KMS-11 (cell line): ENCODE measurements around the gene MCCC1.

ENCODE experiments used
- H2AFZ ChIP-seq: fragments of 200-600 bp; sonication (generic); 2 replicates; pipeline ENCODE4 v1.6.1; 2016; ENCODE audit warnings: antibody characterized with exemption, mixed run types, low read depth
- H3K27ac ChIP-seq: fragments of 200-600 bp; sonication (generic); 2 replicates; pipeline ENCODE4 v1.6.1; 2016; ENCODE audit warnings: mild to moderate bottlenecking, mixed run types
- H3K27me3 ChIP-seq: fragments of 200-600 bp; sonication (generic); 2 replicates; pipeline ENCODE4 v1.6.1; 2017; ENCODE audit warnings: mild to moderate bottlenecking, low read depth, mixed run types, moderate library complexity; ENCODE audit not compliant: insufficient read depth
- H3K36me3 ChIP-seq: fragments of 200-600 bp; sonication (generic); 2 replicates; pipeline ENCODE4 v1.6.1; 2017; ENCODE audit warnings: mild to moderate bottlenecking, mixed run types; ENCODE audit not compliant: insufficient read depth
- H3K4me1 ChIP-seq: fragments of 200-600 bp; sonication (generic); 2 replicates; pipeline ENCODE4 v1.6.1; 2016; ENCODE audit warnings: mild to moderate bottlenecking, low read depth, mixed run types; ENCODE audit not compliant: poor library complexity, severe bottlenecking
- H3K4me2 ChIP-seq: fragments of 200-600 bp; sonication (generic); 2 replicates; pipeline ENCODE4 v1.7.0; 2016; ENCODE audit warnings: mild to moderate bottlenecking, mixed run types
- H3K4me3 ChIP-seq: fragments of 200-600 bp; sonication (generic); IDR thresholded peaks from 2 replicates; pipeline ENCODE4 v1.6.1; 2017; ENCODE audit warnings: low read depth, low read length, mixed read lengths; ENCODE audit not compliant: insufficient read depth
- H3K79me2 ChIP-seq: fragments of 200-600 bp; sonication (generic); 2 replicates; pipeline ENCODE4 v1.6.1; 2016; ENCODE audit warnings: low read depth, mixed run types; ENCODE audit not compliant: insufficient read depth
- H3K9ac ChIP-seq: fragments of 200-600 bp; sonication (generic); 2 replicates; pipeline ENCODE4 v1.6.1; 2016; ENCODE audit warnings: mild to moderate bottlenecking, mixed run types
- H4K20me1 ChIP-seq: fragments of 200-600 bp; sonication (generic); 2 replicates; pipeline ENCODE4 v1.6.1; 2016; ENCODE audit warnings: mild to moderate bottlenecking, mixed run types; ENCODE audit not compliant: insufficient read depth
- CTCF ChIP-seq: fragments of 200-600 bp; sonication (generic); conservative IDR thresholded peaks from 2 replicates; pipeline ENCODE4 v1.6.1; 2017; ENCODE audit warnings: low read depth, mild to moderate bottlenecking, antibody characterized with exemption, low read length, moderate library complexity, mixed read lengths

The MCCC1 gene

DNA sequence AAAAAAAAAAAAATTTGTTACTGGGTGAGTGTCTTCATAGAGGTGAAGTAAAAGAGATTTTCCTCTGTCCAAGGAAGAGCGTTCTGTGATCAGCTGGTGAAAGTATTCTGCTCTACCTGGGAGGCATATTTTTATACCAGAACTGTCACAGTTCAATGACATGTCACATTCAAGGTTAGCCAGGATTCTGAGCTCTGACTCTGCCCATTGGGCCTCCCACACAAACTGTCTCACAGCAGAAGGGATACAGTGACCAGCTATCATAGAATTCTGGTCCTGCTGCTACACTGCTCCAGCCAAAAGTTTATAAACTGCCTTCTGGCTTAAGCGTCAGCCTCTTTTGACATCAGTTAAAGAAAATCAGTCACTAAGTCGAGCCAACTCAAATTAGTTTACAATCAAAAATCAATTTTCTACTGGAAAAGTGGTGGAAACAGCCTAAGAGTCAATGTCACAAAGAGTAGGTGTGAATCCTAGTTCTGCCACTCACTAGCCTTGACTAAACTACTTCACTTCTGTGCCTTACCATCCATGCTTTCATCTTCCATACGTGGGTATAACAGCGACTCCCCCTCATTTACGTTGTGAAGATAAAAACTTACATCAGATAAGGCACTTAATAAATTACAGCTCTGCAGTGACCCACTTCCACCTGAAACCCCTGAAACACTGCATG is 66.3 kb downstream of the MCCC1 start:
- H3K27me3 ChIP-seq = no peaks in the 10 kb centered on the region
- no peaks in the 10 kb centered on the region for H3K36me3 ChIP-seq
- no peak overlapping the region for H2AFZ ChIP-seq
- H3K4me2 ChIP-seq = no peak overlapping the region
- H4K20me1 ChIP-seq = no peaks in the 10 kb centered on the region
- H3K27ac ChIP-seq = no peak overlapping the region
- H3K4me1 ChIP-seq = no peaks in the 10 kb centered on the region
- no peak overlapping the region for H3K9ac ChIP-seq
- H3K79me2 ChIP-seq = no peaks in the 10 kb centered on the region
- H3K4me3 ChIP-seq = no peak overlapping the region
- TF ChIP-seq CTCF = no peak

GRCh38 chr3:183031826-183032225 is 67.5 kb downstream of the MCCC1 start:
- Histone ChIP-seq H4K20me1 (no peaks in the 10 kb centered on the region), H3K4me3 (no peak overlapping the region), H3K9ac (no peak overlapping the region), H3K27ac (no peak overlapping the region), H3K36me3 (no peaks in the 10 kb centered on the region), H3K4me2 (no peak overlapping the region), H3K27me3 (no peaks in the 10 kb centered on the region), H3K79me2 (no peaks in the 10 kb centered on the region), H3K4me1 (no peaks in the 10 kb centered on the region), H2AFZ (no peak overlapping the region)
- TF ChIP-seq CTCF = no peak

GRCh38 chr3:183028416-183028815 is 70.9 kb downstream of the MCCC1 start:
- H3K9ac ChIP-seq = no peak overlapping the region
- no peaks in the 10 kb centered on the region for H3K27me3 ChIP-seq
- no peaks in the 10 kb centered on the region for H4K20me1 ChIP-seq
- no peak overlapping the region for H3K4me3 ChIP-seq
- no peaks in the 10 kb centered on the region for H3K4me1 ChIP-seq
- no peaks in the 10 kb centered on the region for H3K79me2 ChIP-seq
- H2AFZ ChIP-seq = no peak overlapping the region
- H3K27ac ChIP-seq = no peak overlapping the region
- H3K36me3 ChIP-seq = no peaks in the 10 kb centered on the region
- H3K4me2 ChIP-seq = no peak overlapping the region
- TF ChIP-seq CTCF = no peak

DNA sequence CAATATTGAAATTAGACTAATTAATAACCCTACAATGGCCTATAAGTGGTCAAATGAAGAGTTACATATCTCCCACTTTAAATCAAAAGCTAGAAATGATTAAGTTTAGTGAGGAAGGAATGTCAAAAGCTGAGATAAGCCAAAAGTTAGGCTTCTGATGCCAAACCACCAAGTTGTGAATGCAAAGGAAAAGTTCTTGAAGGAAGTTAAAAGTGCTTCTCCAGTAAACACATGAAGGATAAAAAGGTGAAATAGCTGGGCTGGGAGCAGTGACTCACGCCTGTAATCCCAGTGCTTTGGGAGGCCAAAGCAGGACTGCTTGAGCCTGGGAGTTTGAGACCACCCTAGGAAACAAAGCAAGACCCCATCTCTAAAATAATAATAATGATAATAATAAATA is 72.0 kb downstream of the MCCC1 start:
- Histone ChIP-seq H3K9ac (no peak overlapping the region), H3K27ac (no peak overlapping the region), H3K36me3 (no peaks in the 10 kb centered on the region), H3K27me3 (no peaks in the 10 kb centered on the region), H3K4me1 (no peaks in the 10 kb centered on the region), H4K20me1 (no peaks in the 10 kb centered on the region), H2AFZ (no peak overlapping the region), H3K4me2 (no peak overlapping the region), H3K79me2 (no peaks in the 10 kb centered on the region), H3K4me3 (no peak overlapping the region)
- no peak for TF ChIP-seq CTCF
